HG03139 (cell line): Measurements from ENCODE around the gene TMEM59.

ENCODE experiments used
- ATAC-seq: cut with Tn5 transposase; IDR thresholded peaks from one replicate; pipeline ENCODE4 v1.9.1; 2021; ENCODE audit not compliant: unreplicated experiment

TMEM59 gene

DNA sequence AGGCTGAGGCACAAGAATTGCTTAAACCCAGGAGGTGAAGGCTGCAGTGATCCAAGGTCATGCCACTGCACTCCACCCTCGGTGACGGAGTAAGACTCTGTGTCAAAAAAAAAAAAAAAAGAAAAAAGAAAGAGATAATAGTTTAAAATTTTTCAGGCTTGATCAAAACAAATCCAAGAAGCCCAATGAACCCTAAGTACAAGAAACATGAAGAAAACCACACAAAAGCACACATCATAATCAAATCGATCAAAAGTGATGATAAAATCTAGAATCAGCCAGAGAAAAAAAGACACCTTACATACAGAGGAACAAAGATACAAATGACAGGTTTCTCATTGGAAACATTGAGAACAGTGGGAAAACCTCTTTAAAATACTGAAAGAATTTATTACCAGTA lies 66.5 kb downstream of the TMEM59 start:
- ATAC-seq, result no peak

DNA sequence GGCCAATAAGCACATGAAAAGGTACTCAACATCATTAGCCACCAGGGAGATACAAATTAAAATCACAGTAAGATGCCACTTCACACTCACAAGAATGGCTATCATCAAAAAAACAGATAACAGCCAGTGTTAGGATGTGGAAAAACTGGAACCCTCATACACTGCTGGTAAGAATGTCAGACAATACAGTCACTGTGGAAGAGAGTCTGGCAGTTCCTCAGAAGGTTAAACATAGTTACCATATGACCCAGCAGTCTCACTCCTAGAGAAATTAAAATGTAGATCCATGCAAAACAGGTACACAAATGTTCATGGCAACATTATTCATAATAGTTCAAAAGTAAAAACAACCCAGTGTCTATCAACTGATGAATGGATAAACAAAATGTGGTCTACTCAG lies 68.3 kb downstream of the TMEM59 start:
- ATAC-seq, result no peak

DNA sequence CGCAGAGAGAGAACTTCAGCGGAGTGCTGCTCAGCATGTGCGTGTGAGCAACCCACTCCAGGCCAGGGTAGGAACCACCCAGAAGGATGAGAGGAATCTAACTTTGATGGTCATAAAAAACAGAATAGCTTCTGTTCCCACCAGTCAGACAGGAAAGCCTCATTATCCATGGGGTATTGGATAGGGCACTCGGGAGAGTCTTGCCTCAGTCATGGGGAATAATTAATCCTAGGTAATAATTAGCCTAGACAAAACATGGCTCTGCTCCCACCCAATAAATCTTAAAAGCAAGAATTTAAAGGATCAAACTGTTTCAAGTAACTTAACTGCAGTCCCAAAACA lies 70.3 kb downstream of the TMEM59 start:
- no peak for ATAC-seq

DNA sequence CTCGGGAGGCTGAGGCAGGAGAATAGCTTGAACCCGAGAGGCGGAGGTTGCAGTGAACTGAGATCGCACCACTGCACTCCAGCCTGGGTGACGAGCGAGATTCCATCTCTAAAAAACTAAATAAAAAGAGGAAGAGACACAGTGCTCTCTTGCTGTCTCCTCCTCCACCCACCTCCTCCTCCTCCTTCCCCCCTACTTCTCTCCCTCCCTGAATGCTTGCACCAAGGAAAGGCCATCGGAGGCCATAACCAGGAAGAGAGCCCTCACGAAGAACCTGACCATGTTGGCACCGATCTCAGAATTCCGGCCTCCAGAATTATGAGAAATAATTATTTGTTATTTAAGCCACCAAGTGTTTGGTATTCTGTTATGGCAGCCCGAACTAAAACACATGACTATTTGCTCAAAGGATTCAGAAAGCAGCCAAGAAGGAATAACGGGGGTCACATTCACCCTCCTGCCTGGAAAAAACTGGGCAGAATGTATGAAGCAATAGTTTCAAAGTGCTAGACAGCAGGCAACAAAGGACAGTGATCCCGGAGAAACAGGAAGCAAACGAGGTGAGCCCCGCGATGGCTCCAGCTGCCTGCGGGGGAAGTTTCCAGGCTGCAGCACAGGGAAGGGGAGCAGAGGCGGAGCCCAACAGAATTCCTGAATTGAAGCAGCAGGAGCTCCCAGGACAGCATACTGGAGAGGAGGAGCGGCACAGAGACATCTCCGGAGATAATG lies 70.8 kb downstream of the TMEM59 start:
- no peak for ATAC-seq

DNA sequence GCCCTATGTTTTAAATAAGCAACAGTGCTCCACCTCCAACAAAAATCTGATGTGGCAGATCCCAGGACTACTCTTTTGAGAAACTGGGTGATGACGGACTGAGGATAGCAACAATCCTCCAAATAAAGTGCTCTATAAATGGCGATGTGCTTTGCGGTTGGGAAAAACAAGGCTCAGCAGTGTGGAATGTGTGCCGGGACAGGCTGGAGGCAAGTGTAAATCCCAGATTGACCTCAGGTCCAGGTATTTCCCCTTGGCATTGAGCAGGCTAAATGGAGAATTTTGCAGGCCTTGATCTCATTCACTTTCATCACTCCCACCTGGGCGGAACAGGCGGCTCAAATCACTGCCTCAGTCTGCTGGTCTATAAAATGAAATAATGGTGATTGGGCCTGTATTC lies 71.8 kb downstream of the TMEM59 start:
- ATAC-seq, result no peak

DNA sequence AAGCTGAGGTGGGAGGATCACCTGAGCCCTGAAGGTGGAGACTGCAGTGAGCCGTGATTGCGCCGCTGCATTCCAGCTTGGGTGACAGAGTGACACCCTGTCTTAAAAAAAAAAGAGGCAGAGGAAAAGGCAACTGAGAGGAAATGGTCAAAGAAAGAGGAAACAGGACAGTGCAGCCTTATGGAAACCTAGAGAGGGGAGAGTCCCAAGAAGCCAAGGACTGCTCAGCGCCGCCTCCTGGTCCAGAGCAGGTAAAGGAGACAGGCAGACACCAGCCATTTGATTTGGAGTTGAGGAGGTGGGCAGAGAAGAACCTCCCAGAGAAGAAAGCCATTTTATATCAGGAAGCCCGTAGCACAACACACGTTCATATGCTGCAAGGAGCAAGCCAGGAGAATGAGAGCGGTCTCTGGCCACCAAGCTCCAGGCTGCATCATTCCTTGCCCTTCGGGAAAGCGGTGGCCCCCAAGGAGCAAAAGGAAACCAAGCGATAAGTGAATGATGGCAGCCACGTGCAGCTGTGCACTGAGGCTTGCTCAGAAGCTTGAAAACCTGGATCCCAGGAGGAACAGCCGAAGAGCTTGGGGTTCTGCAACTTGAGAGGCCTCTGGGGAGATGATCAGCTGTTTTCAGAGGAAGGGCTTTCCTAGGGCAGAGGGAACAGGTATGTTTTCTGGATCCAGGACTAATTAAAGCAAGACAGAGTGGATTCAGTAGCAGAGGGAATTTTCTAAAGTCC lies 73.1 kb downstream of the TMEM59 start:
- no peak for ATAC-seq
